GM23248 (cell line): ENCODE data around the gene GP9. TPM values are rescaled to one million over a fixed set of nuclear protein-coding genes. Genes with fewer than 3 reads are reported as not detected.
A peak's percentile ranks its signal among the peaks of the same experiment; 100 is the strongest.

Source experiments
- DNase-seq: peaks from one replicate; pipeline ENCODE4 v3.0.0-alpha.2; 2015
- H2AFZ ChIP-seq: fragments of 200-600 bp; sonication (generic); 2 replicates; pipeline ENCODE4 v1.6.1; 2016; ENCODE audit warnings: antibody characterized with exemption
- H3F3A ChIP-seq: fragments of 200-600 bp; sonication (generic); 2 replicates; pipeline ENCODE4 v1.6.1; 2016; ENCODE audit warnings: mild to moderate bottlenecking, antibody characterized with exemption, mixed run types; ENCODE audit not compliant: insufficient read depth
- H3K27ac ChIP-seq: fragments of 200-600 bp; sonication (generic); 2 replicates; pipeline ENCODE4 v1.5.1; 2016; ENCODE audit warnings: mild to moderate bottlenecking
- H3K27me3 ChIP-seq: fragments of 200-600 bp; sonication (generic); replicated peaks from 2 replicates; pipeline ENCODE4 v1.6.1; 2016; ENCODE audit warnings: mild to moderate bottlenecking; ENCODE audit not compliant: insufficient read depth
- H3K36me3 ChIP-seq: fragments of 200-600 bp; sonication (generic); 2 replicates; pipeline ENCODE4 v1.6.1; 2016; ENCODE audit warnings: low read depth, mild to moderate bottlenecking
- H3K4me1 ChIP-seq: fragments of 200-600 bp; sonication (generic); 2 replicates; pipeline ENCODE4 v1.6.1; 2016; ENCODE audit warnings: mild to moderate bottlenecking; ENCODE audit not compliant: insufficient read depth
- H3K4me2 ChIP-seq: fragments of 200-600 bp; sonication (generic); one replicate; pipeline ENCODE4 v1.6.1; 2016; ENCODE audit warnings: mild to moderate bottlenecking; ENCODE audit not compliant: unreplicated experiment
- H3K4me3 ChIP-seq: fragments of 200-600 bp; sonication (generic); 2 replicates; pipeline ENCODE4 v1.5.1; 2016; ENCODE audit warnings: mild to moderate bottlenecking
- H3K79me2 ChIP-seq: fragments of 200-600 bp; sonication (generic); 2 replicates; pipeline ENCODE4 v1.6.1; 2016; ENCODE audit warnings: mild to moderate bottlenecking; ENCODE audit not compliant: insufficient read depth
- H3K9ac ChIP-seq: fragments of 200-600 bp; sonication (generic); 2 replicates; pipeline ENCODE4 v1.6.1; 2016; ENCODE audit warnings: mild to moderate bottlenecking
- H3K9me2 ChIP-seq: fragments of 200-600 bp; sonication (generic); 2 replicates; pipeline ENCODE4 v1.6.1; 2016; ENCODE audit warnings: mixed run types, mild to moderate bottlenecking, moderate library complexity; ENCODE audit not compliant: insufficient read depth
- H3K9me3 ChIP-seq: fragments of 200-600 bp; sonication (generic); one replicate; pipeline ENCODE4 v1.6.1; 2017; ENCODE audit warnings: low read depth
- H4K20me1 ChIP-seq: fragments of 200-600 bp; sonication (generic); 2 replicates; pipeline ENCODE4 v1.6.0; 2016; ENCODE audit not compliant: insufficient read depth
- EZH2 ChIP-seq: fragments of 200-600 bp; sonication (generic); IDR thresholded peaks from 2 replicates; pipeline ENCODE4 v1.6.1; 2018; ENCODE audit warnings: antibody characterized with exemption, mild to moderate bottlenecking; ENCODE audit not compliant: insufficient read depth, poor library complexity, severe bottlenecking
- EZH2phosphoT487 ChIP-seq: fragments of 200-600 bp; sonication (generic); IDR thresholded peaks from 2 replicates; pipeline ENCODE4 v1.6.1; 2018; ENCODE audit warnings: antibody characterized with exemption, moderate library complexity, mild to moderate bottlenecking, low read depth; ENCODE audit not compliant: insufficient read depth
- WGBS, 2 experiments: methylation state at CpG; one replicate each; pipeline ENCODE4 v1.1.6; 2015 to 2017; ENCODE audit warnings: low lambda C conversion rate in 2 of 2, low coverage in 1 of 2; ENCODE audit errors: missing lambda C conversion rate in 2 of 2; 5-methylcytosine and 5-hydroxymethylcytosine counted together
- in situ Hi-C: fragments of 300-500 bp; cut with MboI; formaldehyde crosslinking; loops from 2 replicates; pipeline ENCODE4 v1.15.0; 2020
- polyA plus RNA-seq: library from polyadenylated mRNA; unstranded; fragments of >200 nt; fragmentation: Nextera tagmentation; extraction: Ambion mirVana; gene quantifications from 2 replicates; pipeline ENCODE4 v1.2.1, GENCODE V29; 2016
- total RNA-seq: library from RNA; depleted of rRNA; stranded (reverse); fragments of >200 nt; shearing (Covaris generic); gene quantifications from 2 replicates; pipeline ENCODE4 v1.2.3, GENCODE V29; 2014; rRNA removed

The GP9 gene
- not detected in 2 replicates for total RNA-seq
- not detected in 2 replicates for polyA plus RNA-seq

- Histone ChIP-seq H3K27ac (no peak within 1 kb of the TSS), H3K4me1 (no peaks in the 10 kb centered on the region), H3K27me3 (peaks cover 3% of the 10 kb centered on the region; the same call in 1 of the 2 replicates), H3K9ac (no peak within 1 kb of the TSS), H4K20me1 (no peaks in the 10 kb centered on the region), H3F3A (no peaks in the 10 kb centered on the region), H3K9me3 (no peaks in the 10 kb centered on the region), H2AFZ (no peak within 1 kb of the TSS), H3K36me3 (no peaks in the 10 kb centered on the region), H3K9me2 (no peaks in the 10 kb centered on the region), H3K4me2 (no peak within 1 kb of the TSS), H3K4me3 (no peak within 1 kb of the TSS), H3K79me2 (no peaks in the 10 kb centered on the region)
- 76 to 84% methylated on average over 12 to 13 of the region's 13 CpGs for WGBS, 2 experiments
- DNase-seq = no peak
- in situ Hi-C loops = no loop called here
- TF ChIP-seq EZH2 (no peak), EZH2phosphoT487 (no peak)
These were observed at the start of gene GP9 for GRCh38 chr3:129060276-129061022. TSS of gene GP9 (plus strand) at chr3:129060779. CDS start at chr3:129061740, 961 bp downstream.

GRCh38 chr3:129013491-129013891 is 47.1 kb upstream of the GP9 start:
- H3K9me3 ChIP-seq = no peaks in the 10 kb centered on the region
- no peaks in the 10 kb centered on the region for H3F3A ChIP-seq
- no peaks in the 10 kb centered on the region for H3K9me2 ChIP-seq
- H4K20me1 ChIP-seq = no peaks in the 10 kb centered on the region
- no peak overlapping the region for H3K4me2 ChIP-seq
- H3K36me3 ChIP-seq = no peaks in the 10 kb centered on the region
- no peak overlapping the region for H3K27ac ChIP-seq
- WGBS, 2 experiments = 82 to 86% methylated on average over 3 of the region's 3 CpGs
- peak; percentile 23 for DNase-seq
- H3K4me3 ChIP-seq = no peak overlapping the region
- H3K4me1 ChIP-seq = no peaks in the 10 kb centered on the region
- no peak overlapping the region for H2AFZ ChIP-seq
- no peaks in the 10 kb centered on the region for H3K79me2 ChIP-seq
- TF ChIP-seq EZH2phosphoT487 = no peak
- no peak for TF ChIP-seq EZH2
- in situ Hi-C loops = no loop called here
- peaks cover 26% of the 10 kb centered on the region; the same call in 1 of the 2 replicates for H3K27me3 ChIP-seq
- no peak overlapping the region for H3K9ac ChIP-seq

- H2AFZ ChIP-seq = no peak overlapping the region
- TF ChIP-seq EZH2phosphoT487 (no peak), EZH2 (no peak)
- no peak overlapping the region for H3K27ac ChIP-seq
- H4K20me1 ChIP-seq = no peaks in the 10 kb centered on the region
- no peaks in the 10 kb centered on the region for H3K36me3 ChIP-seq
- H3K4me2 ChIP-seq = no peak overlapping the region
- H3F3A ChIP-seq = no peaks in the 10 kb centered on the region
- WGBS, 2 experiments = 75 to 83% methylated on average over 13 of the region's 13 CpGs
- H3K9ac ChIP-seq = no peak overlapping the region
- H3K4me1 ChIP-seq = no peaks in the 10 kb centered on the region
- H3K4me3 ChIP-seq = no peak overlapping the region
- no peaks in the 10 kb centered on the region for H3K79me2 ChIP-seq
- no peaks in the 10 kb centered on the region for H3K9me2 ChIP-seq
- no peak for DNase-seq
- H3K27me3 ChIP-seq = peaks cover 31% of the 10 kb centered on the region
- no peaks in the 10 kb centered on the region for H3K9me3 ChIP-seq
- in situ Hi-C loops = no loop called here
These were observed 46.4 kb upstream of the GP9 start for GRCh38 chr3:129014148-129014547.

GRCh38 chr3:129014793-129015345 is 45.7 kb upstream of the GP9 start:
- H3K27ac ChIP-seq = no peak overlapping the region
- in situ Hi-C loops = no loop called here
- WGBS, 2 experiments = 62 to 71% methylated on average over 8 to 9 of the region's 9 CpGs

More at GRCh38 chr3:129014793-129015345, 45.7 kb upstream of the GP9 start:
- H3K36me3 ChIP-seq = no peaks in the 10 kb centered on the region
- peaks cover 27% of the 10 kb centered on the region for H3K27me3 ChIP-seq
- H4K20me1 ChIP-seq = no peaks in the 10 kb centered on the region
- no peaks in the 10 kb centered on the region for H3K4me1 ChIP-seq
- no peaks in the 10 kb centered on the region for H3K9me2 ChIP-seq
- TF ChIP-seq EZH2 (no peak), EZH2phosphoT487 (no peak)
- no peak overlapping the region for H2AFZ ChIP-seq
- no peak overlapping the region for H3K4me2 ChIP-seq
- no peaks in the 10 kb centered on the region for H3K79me2 ChIP-seq
- no peak overlapping the region for H3K9ac ChIP-seq
- no peaks in the 10 kb centered on the region for H3K9me3 ChIP-seq
- H3F3A ChIP-seq = no peaks in the 10 kb centered on the region
- no peak overlapping the region for H3K4me3 ChIP-seq
- DNase-seq = no peak
